MM.1S (cell line): ENCODE measurements around the gene NNT.

Experiments used
- EZH2 ChIP-seq: fragments of 300-600 bp; sonication (generic); optimal IDR thresholded peaks from 2 replicates; pipeline ENCODE3; 2017; ENCODE audit warnings: low read depth, mild to moderate bottlenecking, antibody characterized with exemption, low read length, mixed read lengths
- EZH2phosphoT487 ChIP-seq: fragments of 300-600 bp; sonication (generic); IDR thresholded peaks from 2 replicates; pipeline ENCODE4 v1.6.1; 2018; ENCODE audit warnings: antibody characterized with exemption, low read length
- TF ChIP-seq, protein P1 (sequence below): fragments of 300-600 bp; sonication (generic); IDR thresholded peaks from 2 replicates; pipeline ENCODE4 v1.5.1; 2016; ENCODE audit warnings: antibody characterized with exemption, low read length, mixed read lengths

DNA sequence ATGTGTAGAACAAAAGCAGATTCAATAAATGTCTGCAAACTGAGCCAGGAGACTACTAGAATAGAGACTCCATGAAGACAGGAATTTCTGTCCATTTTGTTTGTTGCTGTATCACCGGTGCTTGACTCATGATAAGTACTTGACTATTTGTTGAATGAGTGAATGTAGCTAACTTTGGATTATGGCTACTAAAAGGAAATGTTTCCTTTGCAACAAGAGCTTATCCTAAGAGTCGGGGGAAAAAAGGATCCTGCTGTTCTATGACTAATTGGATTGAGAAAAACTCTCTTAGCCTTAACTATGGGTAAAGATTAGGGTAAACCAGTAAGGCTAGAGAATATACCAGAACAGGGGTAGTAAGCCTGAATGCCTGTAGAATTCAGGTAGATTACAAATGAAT, 49.6 kb upstream of the NNT start:
- TF ChIP-seq, protein P1, sequence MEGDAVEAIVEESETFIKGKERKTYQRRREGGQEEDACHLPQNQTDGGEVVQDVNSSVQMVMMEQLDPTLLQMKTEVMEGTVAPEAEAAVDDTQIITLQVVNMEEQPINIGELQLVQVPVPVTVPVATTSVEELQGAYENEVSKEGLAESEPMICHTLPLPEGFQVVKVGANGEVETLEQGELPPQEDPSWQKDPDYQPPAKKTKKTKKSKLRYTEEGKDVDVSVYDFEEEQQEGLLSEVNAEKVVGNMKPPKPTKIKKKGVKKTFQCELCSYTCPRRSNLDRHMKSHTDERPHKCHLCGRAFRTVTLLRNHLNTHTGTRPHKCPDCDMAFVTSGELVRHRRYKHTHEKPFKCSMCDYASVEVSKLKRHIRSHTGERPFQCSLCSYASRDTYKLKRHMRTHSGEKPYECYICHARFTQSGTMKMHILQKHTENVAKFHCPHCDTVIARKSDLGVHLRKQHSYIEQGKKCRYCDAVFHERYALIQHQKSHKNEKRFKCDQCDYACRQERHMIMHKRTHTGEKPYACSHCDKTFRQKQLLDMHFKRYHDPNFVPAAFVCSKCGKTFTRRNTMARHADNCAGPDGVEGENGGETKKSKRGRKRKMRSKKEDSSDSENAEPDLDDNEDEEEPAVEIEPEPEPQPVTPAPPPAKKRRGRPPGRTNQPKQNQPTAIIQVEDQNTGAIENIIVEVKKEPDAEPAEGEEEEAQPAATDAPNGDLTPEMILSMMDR = no peak
- TF ChIP-seq EZH2 = no peak
- TF ChIP-seq EZH2phosphoT487 = no peak
